ENCODE measurements around the gene DHRS3.

DHRS3 gene

GRCh38 chr1:12594490-12594889 lies 23.5 kb downstream of the DHRS3 start:
- no peaks in the 10 kb centered on the region for H3K9me3 ChIP-seq (replicated peaks in 1 of 2; ENCODE audit: control insufficient read depth in 2 of 2, insufficient read depth in 1 of 2, low read depth in 1 of 2, low read length in 2 of 2)
- peak overlapping the region; percentile 89 for H2AFZ ChIP-seq (ENCODE audit: low read length)
- no peak overlapping the region for H3K9ac ChIP-seq (ENCODE audit: low read depth, low read length, poor library complexity)
- H3K36me3 ChIP-seq (replicated peaks in 1 of 2; ENCODE audit: control insufficient read depth in 2 of 2, insufficient read depth in 2 of 2, low read length in 2 of 2): no peaks in the 10 kb centered on the region
- peak overlapping the region; percentile 75 for H2BK15ac ChIP-seq (ENCODE audit: low read length)
- peaks cover 0 to 58% (median 18%) of the 10 kb centered on the region in 3 experiments for H3K27me3 ChIP-seq (ENCODE audit: control insufficient read depth in 3 of 3, insufficient read depth in 3 of 3, low read depth in 1 of 3, low read length in 3 of 3)
- no peak overlapping the region for H4K8ac ChIP-seq (ENCODE audit: low read depth, low read length)
- H3K18ac ChIP-seq (ENCODE audit: low read length): no peak overlapping the region
- H3K14ac ChIP-seq (ENCODE audit: low read length): no peak overlapping the region
- DNase-seq (ENCODE audit: low spot score): no peak
- peak overlapping the region; percentile 73 for H2AK5ac ChIP-seq (ENCODE audit: low read depth, low read length)
- H3K4me1 ChIP-seq (ENCODE audit: control insufficient read depth in 2 of 2, insufficient read depth in 1 of 2, low read depth in 1 of 2, low read length in 2 of 2): peaks cover 4 to 12% of the 10 kb centered on the region in 2 donors
- no peak overlapping the region for H2BK12ac ChIP-seq (ENCODE audit: low read length)
- H3K4ac ChIP-seq (ENCODE audit: low read length): no peak overlapping the region
- H3K27ac ChIP-seq (replicated peaks; ENCODE audit: low read length): no peak overlapping the region
- H3K4me2 ChIP-seq (ENCODE audit: insufficient read depth, low read length, poor library complexity, severe bottlenecking): peak overlapping the region; percentile 66
- H4K91ac ChIP-seq (ENCODE audit: low read depth, low read length, poor library complexity): no peak overlapping the region
- no CpG with 5 or more reads among the region's 6 CpGs for WGBS, 2 donors (ENCODE audit: extremely low coverage in 2 of 2, insufficient read length in 2 of 2, insufficient replicate concordance in 1 of 2)
- H2BK5ac ChIP-seq (ENCODE audit: low read length): no peak overlapping the region
- H3K79me1 ChIP-seq (ENCODE audit: low read depth, low read length): no peaks in the 10 kb centered on the region
- no peak overlapping the region for H2BK120ac ChIP-seq (ENCODE audit: low read depth, low read length)
- no peak overlapping the region for H3K23ac ChIP-seq (ENCODE audit: low read depth, low read length, poor library complexity)
- H3K4me3 ChIP-seq (ENCODE audit: low read length in 2 of 2): no peak overlapping the region

DNA sequence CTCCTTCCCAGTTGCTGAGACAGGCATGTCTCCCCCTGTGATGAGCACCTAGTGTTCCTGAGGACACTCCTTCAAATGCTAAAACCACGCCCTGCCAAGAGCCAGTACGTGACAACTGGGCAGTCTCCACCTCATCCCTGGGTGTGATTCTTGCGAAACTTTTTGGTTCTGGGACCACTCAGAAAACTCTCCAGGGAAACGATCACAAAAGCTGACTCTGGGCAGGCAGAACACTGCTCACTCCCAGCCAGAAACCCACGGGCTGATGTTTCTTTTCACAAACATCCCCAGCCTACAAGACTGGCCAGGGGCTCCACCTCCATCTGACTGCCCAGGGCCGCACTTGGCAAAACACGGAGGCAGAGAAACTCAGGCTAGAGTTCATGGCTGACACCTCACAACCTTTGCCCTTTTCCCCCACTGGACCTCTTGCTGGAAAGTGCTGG lies 24.4 kb downstream of the DHRS3 start:
- Histone ChIP-seq H2BK5ac (ENCODE audit: low read length) (no peak overlapping the region), H4K8ac (ENCODE audit: low read depth, low read length) (no peak overlapping the region), H3K4me1 (ENCODE audit: control insufficient read depth in 2 of 2, insufficient read depth in 1 of 2, low read depth in 1 of 2, low read length in 2 of 2) (peaks cover 4 to 12% of the 10 kb centered on the region in 2 donors), H3K23ac (ENCODE audit: low read depth, low read length, poor library complexity) (no peak overlapping the region), H2BK120ac (ENCODE audit: low read depth, low read length) (no peak overlapping the region), H3K4me2 (ENCODE audit: insufficient read depth, low read length, poor library complexity, severe bottlenecking) (no peak overlapping the region), H3K14ac (ENCODE audit: low read length) (no peak overlapping the region), H3K27me3 (ENCODE audit: control insufficient read depth in 3 of 3, insufficient read depth in 3 of 3, low read depth in 1 of 3, low read length in 3 of 3) (peaks cover 0 to 59% (median 18%) of the 10 kb centered on the region in 3 experiments), H3K79me1 (ENCODE audit: low read depth, low read length) (no peaks in the 10 kb centered on the region), H3K4me3 (ENCODE audit: low read length in 2 of 2) (no peak overlapping the region), H3K27ac (replicated peaks; ENCODE audit: low read length) (no peak overlapping the region), H2AFZ (ENCODE audit: low read length) (no peak overlapping the region), H2BK15ac (ENCODE audit: low read length) (no peak overlapping the region), H3K36me3 (replicated peaks in 1 of 2; ENCODE audit: control insufficient read depth in 2 of 2, insufficient read depth in 2 of 2, low read length in 2 of 2) (no peaks in the 10 kb centered on the region), H3K9ac (ENCODE audit: low read depth, low read length, poor library complexity) (no peak overlapping the region), H3K18ac (ENCODE audit: low read length) (no peak overlapping the region), H3K9me3 (replicated peaks in 1 of 2; ENCODE audit: control insufficient read depth in 2 of 2, insufficient read depth in 1 of 2, low read depth in 1 of 2, low read length in 2 of 2) (no peaks in the 10 kb centered on the region), H3K4ac (ENCODE audit: low read length) (no peak overlapping the region), H4K91ac (ENCODE audit: low read depth, low read length, poor library complexity) (no peak overlapping the region), H2AK5ac (ENCODE audit: low read depth, low read length) (peak overlapping the region; percentile 17), H2BK12ac (ENCODE audit: low read length) (no peak overlapping the region)
- no CpG with 5 or more reads among the region's 7 CpGs for WGBS, 2 donors (ENCODE audit: extremely low coverage in 2 of 2, insufficient read length in 2 of 2, insufficient replicate concordance in 1 of 2)
- no peak for DNase-seq (ENCODE audit: low spot score)

DNA sequence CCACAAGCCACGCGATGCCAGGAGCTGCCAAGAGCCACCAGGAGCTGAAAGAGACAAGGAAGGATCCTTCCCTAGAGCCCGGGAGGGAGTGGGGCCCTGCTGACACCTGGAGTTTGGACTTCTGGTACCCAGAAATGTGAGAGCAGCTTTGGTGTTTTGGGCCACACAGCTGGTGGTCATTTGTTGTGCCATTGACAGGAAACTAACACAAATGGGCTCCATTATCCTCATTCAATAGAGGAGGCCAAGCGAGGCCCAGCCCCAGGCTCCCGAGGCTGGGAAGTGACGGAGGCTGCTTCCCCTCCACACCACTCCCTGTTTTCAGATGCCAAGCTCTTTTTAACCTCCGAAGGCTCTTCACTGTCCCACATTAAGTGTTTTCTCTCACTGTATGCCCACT lies 25.5 kb downstream of the DHRS3 start:
- no peak overlapping the region for H4K8ac ChIP-seq (ENCODE audit: low read depth, low read length)
- peak overlapping the region; percentile 32 for H3K23ac ChIP-seq (ENCODE audit: low read depth, low read length, poor library complexity)
- no peak overlapping the region for H3K4me2 ChIP-seq (ENCODE audit: insufficient read depth, low read length, poor library complexity, severe bottlenecking)
- peak overlapping the region; percentile 39 for H3K9ac ChIP-seq (ENCODE audit: low read depth, low read length, poor library complexity)
- H3K4ac ChIP-seq (ENCODE audit: low read length): no peak overlapping the region
- H3K18ac ChIP-seq (ENCODE audit: low read length): peak overlapping the region; percentile 56
- no peaks in the 10 kb centered on the region for H3K36me3 ChIP-seq (replicated peaks in 1 of 2; ENCODE audit: control insufficient read depth in 2 of 2, insufficient read depth in 2 of 2, low read length in 2 of 2)
- H3K9me3 ChIP-seq (replicated peaks in 1 of 2; ENCODE audit: control insufficient read depth in 2 of 2, insufficient read depth in 1 of 2, low read depth in 1 of 2, low read length in 2 of 2): no peaks in the 10 kb centered on the region
- H3K4me3 ChIP-seq (ENCODE audit: low read length in 2 of 2): no peak overlapping the region
- DNase-seq (ENCODE audit: low spot score): no peak
- no peak overlapping the region for H2AK5ac ChIP-seq (ENCODE audit: low read depth, low read length)
- WGBS, 2 donors (ENCODE audit: extremely low coverage in 2 of 2, insufficient read length in 2 of 2, insufficient replicate concordance in 1 of 2): no CpG with 5 or more reads among the region's 7 CpGs
- H3K4me1 ChIP-seq (ENCODE audit: control insufficient read depth in 2 of 2, insufficient read depth in 1 of 2, low read depth in 1 of 2, low read length in 2 of 2): peaks cover 4 to 12% of the 10 kb centered on the region in 2 donors
- H3K27me3 ChIP-seq (ENCODE audit: control insufficient read depth in 3 of 3, insufficient read depth in 3 of 3, low read depth in 1 of 3, low read length in 3 of 3): peaks cover 0 to 56% (median 18%) of the 10 kb centered on the region in 3 experiments
- H4K91ac ChIP-seq (ENCODE audit: low read depth, low read length, poor library complexity): no peak overlapping the region
- no peak overlapping the region for H3K27ac ChIP-seq (replicated peaks; ENCODE audit: low read length)
- H3K14ac ChIP-seq (ENCODE audit: low read length): no peak overlapping the region
- no peak overlapping the region for H2BK5ac ChIP-seq (ENCODE audit: low read length)
- H2AFZ ChIP-seq (ENCODE audit: low read length): no peak overlapping the region
- no peak overlapping the region for H2BK120ac ChIP-seq (ENCODE audit: low read depth, low read length)
- no peaks in the 10 kb centered on the region for H3K79me1 ChIP-seq (ENCODE audit: low read depth, low read length)
- no peak overlapping the region for H2BK12ac ChIP-seq (ENCODE audit: low read length)
- H2BK15ac ChIP-seq (ENCODE audit: low read length): peak overlapping the region; percentile 0

DNA sequence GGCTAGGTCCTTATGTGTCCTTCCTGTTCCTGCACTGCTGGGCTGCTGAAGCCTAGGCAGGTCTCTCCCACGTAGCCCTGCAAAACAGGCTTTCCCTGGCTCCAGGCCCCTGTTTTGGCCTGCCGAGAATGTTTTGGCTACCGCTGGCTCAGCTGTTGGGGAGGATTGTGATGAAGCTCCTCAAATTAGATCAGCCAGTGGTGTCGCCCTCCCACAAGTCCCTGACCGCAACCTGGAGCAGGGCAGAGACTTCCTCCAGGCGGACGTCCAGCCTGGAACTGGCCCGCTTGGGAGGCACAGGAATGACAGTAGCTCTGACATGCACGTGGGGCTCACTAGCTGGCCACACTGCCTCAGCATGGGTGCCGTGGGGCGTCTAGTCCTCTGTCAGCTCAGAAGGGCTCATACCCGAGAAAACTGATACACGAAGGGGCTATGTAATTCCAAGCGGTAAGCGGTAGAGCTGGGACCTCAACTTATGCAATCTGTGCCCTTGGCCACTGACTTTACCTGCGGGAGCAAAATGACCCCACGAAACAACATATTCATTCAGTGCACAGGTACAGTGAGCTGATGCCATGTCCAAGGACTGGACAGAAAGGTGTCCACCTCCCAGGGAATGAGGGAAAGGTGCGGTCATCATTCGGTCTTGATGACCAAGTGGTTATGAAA lies 26.6 kb downstream of the DHRS3 start:
- H3K27ac ChIP-seq (replicated peaks; ENCODE audit: low read length): no peak overlapping the region
- no peak overlapping the region for H3K14ac ChIP-seq (ENCODE audit: low read length)
- no peak overlapping the region for H2BK15ac ChIP-seq (ENCODE audit: low read length)
- peak overlapping the region; percentile 9 for H2AK5ac ChIP-seq (ENCODE audit: low read depth, low read length)
- no peaks in the 10 kb centered on the region for H3K36me3 ChIP-seq (replicated peaks in 1 of 2; ENCODE audit: control insufficient read depth in 2 of 2, insufficient read depth in 2 of 2, low read length in 2 of 2)
- no peak overlapping the region for H3K4me3 ChIP-seq (ENCODE audit: low read length in 2 of 2)
- H3K4ac ChIP-seq (ENCODE audit: low read length): no peak overlapping the region
- H3K9ac ChIP-seq (ENCODE audit: low read depth, low read length, poor library complexity): no peak overlapping the region
- H3K27me3 ChIP-seq (ENCODE audit: control insufficient read depth in 3 of 3, insufficient read depth in 3 of 3, low read depth in 1 of 3, low read length in 3 of 3): peaks cover 0 to 46% (median 15%) of the 10 kb centered on the region in 3 experiments
- no peak overlapping the region for H2AFZ ChIP-seq (ENCODE audit: low read length)
- H3K4me2 ChIP-seq (ENCODE audit: insufficient read depth, low read length, poor library complexity, severe bottlenecking): no peak overlapping the region
- no peaks in the 10 kb centered on the region for H3K9me3 ChIP-seq (replicated peaks in 1 of 2; ENCODE audit: control insufficient read depth in 2 of 2, insufficient read depth in 1 of 2, low read depth in 1 of 2, low read length in 2 of 2)
- H2BK120ac ChIP-seq (ENCODE audit: low read depth, low read length): no peak overlapping the region
- no peak overlapping the region for H4K91ac ChIP-seq (ENCODE audit: low read depth, low read length, poor library complexity)
- no peaks in the 10 kb centered on the region for H3K79me1 ChIP-seq (ENCODE audit: low read depth, low read length)
- no peak overlapping the region for H2BK12ac ChIP-seq (ENCODE audit: low read length)
- H3K4me1 ChIP-seq (ENCODE audit: control insufficient read depth in 2 of 2, insufficient read depth in 1 of 2, low read depth in 1 of 2, low read length in 2 of 2): peaks cover 4 to 12% of the 10 kb centered on the region in 2 donors
- WGBS, 2 donors (ENCODE audit: extremely low coverage in 2 of 2, insufficient read length in 2 of 2, insufficient replicate concordance in 1 of 2): no CpG with 5 or more reads among the region's 19 CpGs
- DNase-seq (ENCODE audit: low spot score): no peak
- H4K8ac ChIP-seq (ENCODE audit: low read depth, low read length): no peak overlapping the region
- peak overlapping the region; percentile 23 for H3K23ac ChIP-seq (ENCODE audit: low read depth, low read length, poor library complexity)
- peak overlapping the region; percentile 34 for H3K18ac ChIP-seq (ENCODE audit: low read length)
- H2BK5ac ChIP-seq (ENCODE audit: low read length): no peak overlapping the region

All from neuronal stem cell (in vitro differentiated cells).